H9 (cell line): Measurements from ENCODE around the gene FRY. TPM values are rescaled to one million over a fixed set of nuclear protein-coding genes. Genes with fewer than 3 reads are reported as not detected.

Experiments
- DNase-seq: peaks from one replicate; pipeline ENCODE4 v3.0.0-alpha.2; 2017
- H2AFZ ChIP-seq: one replicate; pipeline ENCODE4 v1.6.1; 2013; ENCODE audit warnings: mild to moderate bottlenecking, low read length, control low read depth, moderate library complexity
- H2AK5ac ChIP-seq: 2 replicates; pipeline ENCODE4 v1.6.1; 2013; ENCODE audit warnings: low read length, control low read depth, mixed read lengths; ENCODE audit not compliant: insufficient read length
- H2BK120ac ChIP-seq: one replicate; pipeline ENCODE4 v1.6.1; 2013; ENCODE audit warnings: low read depth, mild to moderate bottlenecking, low read length, control low read depth, inconsistent platforms; ENCODE audit not compliant: poor library complexity, severe bottlenecking
- H2BK12ac ChIP-seq: 2 replicates; pipeline ENCODE4 v1.6.1; 2013; ENCODE audit warnings: low read length, control low read depth, mixed read lengths, low read depth; ENCODE audit not compliant: insufficient read length
- H2BK15ac ChIP-seq: 2 replicates; pipeline ENCODE4 v1.6.1; 2013; ENCODE audit warnings: low read depth, low read length, control low read depth
- H2BK20ac ChIP-seq: one replicate; pipeline ENCODE4 v1.6.1; 2013; ENCODE audit warnings: low read depth, mild to moderate bottlenecking, low read length, control low read depth, inconsistent platforms; ENCODE audit not compliant: poor library complexity, severe bottlenecking
- H2BK5ac ChIP-seq: 2 replicates; pipeline ENCODE4 v1.6.1; 2013; ENCODE audit warnings: low read length, control low read depth, mixed read lengths; ENCODE audit not compliant: insufficient read length
- H3K14ac ChIP-seq: 2 replicates; pipeline ENCODE4 v1.6.1; 2013; ENCODE audit warnings: low read length, control low read depth; ENCODE audit not compliant: insufficient read depth
- H3K18ac ChIP-seq: 2 replicates; pipeline ENCODE4 v1.6.1; 2013; ENCODE audit warnings: low read depth, mild to moderate bottlenecking, mixed read lengths, low read length, control low read depth; ENCODE audit not compliant: insufficient read length
- H3K23ac ChIP-seq: 2 replicates; pipeline ENCODE4 v1.6.1; 2013; ENCODE audit warnings: low read length, control low read depth, mixed read lengths, low read depth; ENCODE audit not compliant: insufficient read length
- H3K23me2 ChIP-seq: 2 replicates; pipeline ENCODE4 v1.6.1; 2013; ENCODE audit warnings: low read depth, mild to moderate bottlenecking, mixed read lengths, low read length, control low read depth; ENCODE audit not compliant: insufficient read length, poor library complexity, severe bottlenecking
- H3K27ac ChIP-seq: 2 replicates; pipeline ENCODE4 v1.5.1; 2013; ENCODE audit warnings: low read length, control low read depth, mixed read lengths, low read depth; ENCODE audit not compliant: insufficient read length
- H3K27me3 ChIP-seq: 2 replicates; pipeline ENCODE4 v1.6.1; 2013; ENCODE audit warnings: low read length, control low read depth, inconsistent platforms; ENCODE audit not compliant: insufficient read depth
- H3K4ac ChIP-seq: 2 replicates; pipeline ENCODE4 v1.6.1; 2013; ENCODE audit warnings: low read depth, mild to moderate bottlenecking, control low read depth, inconsistent platforms, low read length, moderate library complexity
- H3K4me1 ChIP-seq: 2 replicates; pipeline ENCODE4 v1.6.1; 2013; ENCODE audit warnings: low read length, control low read depth, inconsistent platforms; ENCODE audit not compliant: insufficient read depth
- H3K4me2 ChIP-seq: 2 replicates; pipeline ENCODE4 v1.6.1; 2013; ENCODE audit warnings: low read length, control low read depth, mixed read lengths; ENCODE audit not compliant: insufficient read length, insufficient read depth
- H3K56ac ChIP-seq: 2 replicates; pipeline ENCODE4 v1.6.1; 2013; ENCODE audit warnings: low read depth, mild to moderate bottlenecking, mixed read lengths, low read length, control low read depth; ENCODE audit not compliant: insufficient read length
- H3K79me1 ChIP-seq: 2 replicates; pipeline ENCODE4 v1.6.1; 2013; ENCODE audit warnings: low read depth, mild to moderate bottlenecking, moderate library complexity, low read length, control low read depth, inconsistent platforms; ENCODE audit not compliant: insufficient read depth, poor library complexity, severe bottlenecking
- H3K79me2 ChIP-seq: 2 replicates; pipeline ENCODE4 v1.6.1; 2013; ENCODE audit warnings: low read length, control low read depth, inconsistent platforms; ENCODE audit not compliant: insufficient read depth
- H3K9ac ChIP-seq: 2 replicates; pipeline ENCODE4 v1.6.1; 2013; ENCODE audit warnings: low read length, control low read depth, mixed read lengths; ENCODE audit not compliant: insufficient read length; ENCODE audit errors: extremely low read depth
- H3K9me3 ChIP-seq: one replicate; pipeline ENCODE4 v1.6.1; 2013; ENCODE audit warnings: low read depth, low read length, inconsistent platforms; ENCODE audit not compliant: control insufficient read depth
- H3T11ph ChIP-seq: one replicate; pipeline ENCODE4 v1.6.1; 2013; ENCODE audit warnings: mild to moderate bottlenecking, low read length, control low read depth, inconsistent platforms
- H4K20me1 ChIP-seq: one replicate; pipeline ENCODE4 v1.6.1; 2013; ENCODE audit not compliant: control insufficient read depth, insufficient read length, insufficient read depth
- H4K5ac ChIP-seq: 2 replicates; pipeline ENCODE4 v1.6.1; 2013; ENCODE audit warnings: low read depth, mild to moderate bottlenecking, mixed read lengths, low read length, control low read depth; ENCODE audit not compliant: insufficient read length
- H4K8ac ChIP-seq: replicated peaks from 2 replicates; pipeline ENCODE4 v1.6.1; 2013; ENCODE audit warnings: low read length, control low read depth, mixed read lengths, low read depth; ENCODE audit not compliant: insufficient read length
- H4K91ac ChIP-seq: 2 replicates; pipeline ENCODE4 v1.6.1; 2013; ENCODE audit warnings: low read depth, mild to moderate bottlenecking, moderate library complexity, mixed read lengths, low read length, control low read depth; ENCODE audit not compliant: insufficient read length
- H3K27ac Mint-ChIP-seq, 3 experiments: 2 replicates in 2 of 3; 3 replicates in 1 of 3; pipeline ENCODE4 v1.8.0; 2020 to 2021; ENCODE audit warnings: mixed read lengths in 3 of 3, mild to moderate bottlenecking in 1 of 3, moderate library complexity in 1 of 3
- H3K27me3 Mint-ChIP-seq: 2 replicates; pipeline ENCODE4 v1.8.0; 2021; ENCODE audit warnings: low read depth, mild to moderate bottlenecking, moderate library complexity, mixed read lengths
- H3K36me3 Mint-ChIP-seq, 3 experiments: 2 replicates in 2 of 3; 3 replicates in 1 of 3; pipeline ENCODE4 v1.8.0; 2020 to 2021; ENCODE audit warnings: low read depth in 3 of 3, mixed read lengths in 3 of 3; ENCODE audit not compliant: insufficient read depth in 1 of 3
- H3K4me1 Mint-ChIP-seq, 2 experiments: 2 replicates each; pipeline ENCODE4 v1.8.0; 2020; ENCODE audit warnings: mixed read lengths in 2 of 2
- H3K4me3 Mint-ChIP-seq, 2 experiments: 2 replicates in 1 of 2; 3 replicates in 1 of 2; pipeline ENCODE4 v1.8.0; 2020 to 2021; ENCODE audit warnings: mild to moderate bottlenecking in 2 of 2, mixed read lengths in 2 of 2, moderate library complexity in 1 of 2
- H3K9me3 Mint-ChIP-seq, 2 experiments: 2 replicates in 1 of 2; 3 replicates in 1 of 2; pipeline ENCODE4 v1.8.0; 2020; ENCODE audit warnings: mild to moderate bottlenecking in 2 of 2, mixed read lengths in 2 of 2, moderate library complexity in 1 of 2
- WGBS: extraction: QIAGEN DNeasy Blood & Tissue Kit; methylation state at CpG from one replicate; pipeline ENCODE4 v1.1.7; 2013; ENCODE audit warnings: missing lambda C conversion rate, low lambda C conversion rate, mixed read lengths; ENCODE audit not compliant: insufficient read length; ENCODE audit errors: extremely low coverage; 5-methylcytosine and 5-hydroxymethylcytosine counted together
- total RNA-seq: library from RNA; stranded (reverse); gene quantifications from 2 replicates; pipeline ENCODE4 v1.2.1, GENCODE V29; 2021
- TF ChIP-seq, protein P1 (sequence below): fragments of 200-600 bp; sonication (generic); conservative IDR thresholded peaks from 3 replicates; pipeline ENCODE4 v1.8.0; 2021; ENCODE audit warnings: antibody characterized with exemption, mild to moderate bottlenecking

The FRY gene
- total RNA-seq, 1 experiment from 2014 or later, result 5.2 TPM

DNA sequence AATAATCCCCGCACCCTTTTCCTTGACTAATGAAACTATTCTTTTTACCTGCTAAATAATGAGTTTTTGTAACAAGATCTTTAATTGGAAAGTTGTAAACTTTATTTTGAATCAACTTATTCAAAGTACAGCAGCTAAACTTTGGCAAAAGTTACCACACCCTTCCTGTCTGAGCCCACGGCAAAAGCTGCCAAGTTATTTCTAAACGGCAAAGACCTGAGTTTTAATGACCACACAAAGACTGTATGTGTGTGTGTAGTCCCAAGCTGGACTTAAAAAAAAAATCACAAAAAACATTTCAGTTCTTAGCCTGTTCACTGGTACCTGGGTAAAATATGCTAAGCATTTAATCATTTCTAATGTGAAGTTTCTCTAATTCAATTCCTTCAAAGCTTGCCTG, 222.8 kb downstream of the FRY start:
- WGBS, result no CpG with 5 or more reads among the region's 3 CpGs
- Histone ChIP-seq H2AK5ac (no peak overlapping the region), H4K20me1 (no peaks in the 10 kb centered on the region), H3K9me3 (no peaks in the 10 kb centered on the region), H3K79me2 (no peaks in the 10 kb centered on the region), H3K23me2 (no peaks in the 10 kb centered on the region), H3K27me3 (no peaks in the 10 kb centered on the region), H3K4me2 (no peak overlapping the region), H4K8ac (no peak overlapping the region), H2BK20ac (no peak overlapping the region), H2BK15ac (no peak overlapping the region), H3K27ac (no peak overlapping the region), H3K14ac (no peak overlapping the region), H3K4me1 (no peaks in the 10 kb centered on the region), H2BK120ac (no peak overlapping the region), H3K23ac (no peak overlapping the region), H3K56ac (no peak overlapping the region), H3T11ph (no peak overlapping the region), H4K5ac (no peak overlapping the region), H3K18ac (no peak overlapping the region), H3K79me1 (no peaks in the 10 kb centered on the region), H3K4ac (no peak overlapping the region), H4K91ac (no peak overlapping the region), H2BK5ac (no peak overlapping the region), H2AFZ (no peak overlapping the region), H3K9ac (no peak overlapping the region), H2BK12ac (no peak overlapping the region)
- Mint-ChIP-seq H3K27me3 (no peaks in the 10 kb centered on the region), H3K9me3 (no peaks in the 10 kb centered on the region), H3K4me1 (no peaks in the 10 kb centered on the region), H3K4me3 (no peak overlapping the region), H3K27ac (no peak overlapping the region), H3K36me3 (peaks cover 0 to 3% (median 2%) of the 10 kb centered on the region in 3 experiments; a peak in 4 of 7 replicates)
- TF ChIP-seq, protein P1, sequence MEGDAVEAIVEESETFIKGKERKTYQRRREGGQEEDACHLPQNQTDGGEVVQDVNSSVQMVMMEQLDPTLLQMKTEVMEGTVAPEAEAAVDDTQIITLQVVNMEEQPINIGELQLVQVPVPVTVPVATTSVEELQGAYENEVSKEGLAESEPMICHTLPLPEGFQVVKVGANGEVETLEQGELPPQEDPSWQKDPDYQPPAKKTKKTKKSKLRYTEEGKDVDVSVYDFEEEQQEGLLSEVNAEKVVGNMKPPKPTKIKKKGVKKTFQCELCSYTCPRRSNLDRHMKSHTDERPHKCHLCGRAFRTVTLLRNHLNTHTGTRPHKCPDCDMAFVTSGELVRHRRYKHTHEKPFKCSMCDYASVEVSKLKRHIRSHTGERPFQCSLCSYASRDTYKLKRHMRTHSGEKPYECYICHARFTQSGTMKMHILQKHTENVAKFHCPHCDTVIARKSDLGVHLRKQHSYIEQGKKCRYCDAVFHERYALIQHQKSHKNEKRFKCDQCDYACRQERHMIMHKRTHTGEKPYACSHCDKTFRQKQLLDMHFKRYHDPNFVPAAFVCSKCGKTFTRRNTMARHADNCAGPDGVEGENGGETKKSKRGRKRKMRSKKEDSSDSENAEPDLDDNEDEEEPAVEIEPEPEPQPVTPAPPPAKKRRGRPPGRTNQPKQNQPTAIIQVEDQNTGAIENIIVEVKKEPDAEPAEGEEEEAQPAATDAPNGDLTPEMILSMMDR, result no peak
- no peak for DNase-seq
